SK-N-SH (cell line): Measurements from ENCODE around the gene EPHA6.

Experiments used
- CTCF ChIP-seq: fragments of 200-600 bp; sonication (generic); IDR thresholded peaks from 2 replicates; pipeline ENCODE4 v1.6.1; 2017; ENCODE audit warnings: antibody characterized with exemption, mild to moderate bottlenecking, moderate library complexity
- EP300 ChIP-seq, 2 experiments: IDR thresholded peaks; 2 replicates each; pipeline versions ENCODE4 v1.4.0 to v1.6.1; 2012; ENCODE audit warnings: borderline replicate concordance in 1 of 2, low read depth in 1 of 2, low read length in 1 of 2
- GABPA ChIP-seq: IDR thresholded peaks from 2 replicates; pipeline ENCODE4 v1.4.0; 2012; ENCODE audit warnings: low read depth, mild to moderate bottlenecking
- JUND ChIP-seq: IDR thresholded peaks from 2 replicates; pipeline ENCODE4 v1.4.0; 2012
- REST ChIP-seq: IDR thresholded peaks from 2 replicates; pipeline ENCODE4 v1.6.1; 2012; ENCODE audit warnings: mild to moderate bottlenecking, low read depth, low read length, moderate library complexity
- RXRA ChIP-seq: IDR thresholded peaks from 2 replicates; pipeline ENCODE4 v1.4.0; 2012; ENCODE audit warnings: low read depth, mild to moderate bottlenecking, borderline replicate concordance
- TEAD4 ChIP-seq: IDR thresholded peaks from 2 replicates; pipeline ENCODE4 v1.4.0; 2012; ENCODE audit warnings: mild to moderate bottlenecking, borderline replicate concordance; ENCODE audit not compliant: insufficient read depth
- YY1 ChIP-seq: IDR thresholded peaks from 2 replicates; pipeline ENCODE4 v1.4.0; 2012; ENCODE audit warnings: low read depth, mild to moderate bottlenecking

- TF ChIP-seq GABPA: no peak
- no peak for TF ChIP-seq CTCF
- TF ChIP-seq TEAD4: no peak
- TF ChIP-seq RXRA: no peak
- TF ChIP-seq EP300 (IDR thresholded peaks at IDR 0.05; ENCODE audit: borderline replicate concordance in 1 of 2, low read depth in 1 of 2, low read length in 1 of 2): no peak
- no peak for TF ChIP-seq YY1
- TF ChIP-seq JUND: no peak
- no peak for TF ChIP-seq REST
Measured at GRCh38 chr3:97059168-97059567, 244.8 kb downstream of the EPHA6 start.
